Measurements from ENCODE around the gene PHLPP1.
"Not testable (repeated sequence)": the region's sequence is repeated elsewhere in the genome, so short reads cannot be mapped to it uniquely, and the experiment has no call there.

The PHLPP1 gene

GRCh38 chr18:62717925-62718800, 2.8 kb downstream of the PHLPP1 start:
- no peak for DNase-seq

- DNase-seq, result no peak
Observed at GRCh38 chr18:62720048-62720447, 4.7 kb downstream of the PHLPP1 start.

- DNase-seq, result no peak
Observed at GRCh38 chr18:62720766-62721613, 5.6 kb downstream of the PHLPP1 start.

GRCh38 chr18:62721839-62722795, 6.8 kb downstream of the PHLPP1 start:
- no peak for DNase-seq

GRCh38 chr18:62723666-62724281, 8.4 kb downstream of the PHLPP1 start:
- DNase-seq, result no peak

GRCh38 chr18:62725896-62726295, 10.6 kb downstream of the PHLPP1 start:
- no peak for DNase-seq

- no peak for DNase-seq
Observed at GRCh38 chr18:62728254-62728653, 12.9 kb downstream of the PHLPP1 start.

GRCh38 chr18:62729487-62730386, 14.4 kb downstream of the PHLPP1 start:
- DNase-seq, result no peak

- peak; percentile 28 for DNase-seq
Observed at GRCh38 chr18:62730941-62731340, 15.6 kb downstream of the PHLPP1 start.

- no peak for DNase-seq
Observed at GRCh38 chr18:62732617-62733016, 17.3 kb downstream of the PHLPP1 start.

- DNase-seq, result no peak
Observed at GRCh38 chr18:62734290-62734689, 18.9 kb downstream of the PHLPP1 start.

- DNase-seq, result no peak
Observed at GRCh38 chr18:62735387-62735786, 20.0 kb downstream of the PHLPP1 start.

- no peak for DNase-seq
Observed at GRCh38 chr18:62736077-62736855, 20.9 kb downstream of the PHLPP1 start.

GRCh38 chr18:62737241-62737873, 22.0 kb downstream of the PHLPP1 start:
- DNase-seq, result no peak

- no peak for DNase-seq
Observed at GRCh38 chr18:62738639-62739038, 23.3 kb downstream of the PHLPP1 start.

GRCh38 chr18:62739911-62740310, 24.6 kb downstream of the PHLPP1 start:
- no peak for DNase-seq

- not testable (repeated sequence) for DNase-seq
Observed at GRCh38 chr18:62740650-62741049, 25.3 kb downstream of the PHLPP1 start.

GRCh38 chr18:62741118-62741566, 25.8 kb downstream of the PHLPP1 start:
- DNase-seq, result no peak

GRCh38 chr18:62741584-62741983, 26.2 kb downstream of the PHLPP1 start:
- no peak for DNase-seq
